Ovary (tissue), 9 donors: Measurements from ENCODE around the gene HDAC9. TPM values are rescaled to one million over a fixed set of nuclear protein-coding genes. Genes with fewer than 3 reads are reported as not detected.

ENCODE experiments used
- DNase-seq, 5 donors: peaks; one replicate each; pipeline ENCODE4 v3.0.0-alpha.2; 2019 to 2020
- H3K27ac ChIP-seq, 2 donors: fragments of 200-600 bp; one replicate each; pipeline versions ENCODE4 v1.5.1 to v1.8.0; 2019 to 2022
- H3K27me3 ChIP-seq: fragments of 200-600 bp; one replicate; pipeline ENCODE4 v1.8.0; 2022
- H3K36me3 ChIP-seq: fragments of 200-600 bp; sonication (generic); one replicate; pipeline ENCODE4 v1.5.1; 2019
- H3K4me1 ChIP-seq: one replicate; pipeline ENCODE4 v1.8.1; 2013; ENCODE audit warnings: mild to moderate bottlenecking, moderate library complexity; ENCODE audit not compliant: insufficient read depth
- H3K4me3 ChIP-seq: fragments of 200-600 bp; sonication (generic); one replicate; pipeline ENCODE4 v1.5.1; 2017
- H3K9me3 ChIP-seq, 2 donors: fragments of 200-600 bp in 1 of 2; sonication (generic) in 1 of 2; one replicate each; pipeline versions ENCODE4 v1.5.1 to v1.8.1; 2013 to 2019; ENCODE audit warnings: mild to moderate bottlenecking in 1 of 2, moderate library complexity in 1 of 2
- CTCF ChIP-seq, 3 donors: fragments of 450-650 bp in 2 of 3; fragments of 200-600 bp in 1 of 3; IDR thresholded peaks; one replicate each; pipeline versions ENCODE4 v1.5.1 to v1.8.0; 2016 to 2022; ENCODE audit warnings: antibody characterized with exemption in 3 of 3, mild to moderate bottlenecking in 1 of 3
- EP300 ChIP-seq: sonication (generic); formaldehyde crosslinking; IDR thresholded peaks from one replicate; pipeline ENCODE4 v1.6.1; 2017; ENCODE audit warnings: antibody characterized with exemption
- POLR2A ChIP-seq: fragments of 450-650 bp; IDR thresholded peaks from one replicate; pipeline ENCODE4 v1.6.1; 2017; ENCODE audit warnings: antibody characterized with exemption, mild to moderate bottlenecking, moderate library complexity
- WGBS, 3 donors: extraction: QIAGEN DNeasy Blood & Tissue Kit in 1 of 3; methylation state at CpG; one replicate each; pipeline versions ENCODE4 v1.1.5 to v1.1.7; 2013 to 2017; 5-methylcytosine and 5-hydroxymethylcytosine counted together
- intact Hi-C, 4 donors: fragments of 100-400 bp; cut with DNase I; formaldehyde crosslinking; loops; one replicate each; pipeline versions ENCODE4 v1.11.0 to v1.15.1; 2022 to 2023
- polyA plus RNA-seq, 2 donors: library from polyadenylated mRNA; stranded (reverse); fragments of 200-250 nt in 1 of 2; fragments of 350-450 nt in 1 of 2; fragmentation: Illumina TruSeq in 1 of 2; extraction: RNeasy Lipid Tissue Mini Kit (QIAGEN cat#74804) in 1 of 2; gene quantifications; one replicate each; pipeline ENCODE4 v1.2.3, GENCODE V29; 2013 to 2014
- total RNA-seq, 7 donors: library from RNA; depleted of rRNA in 2 of 7; stranded (reverse); fragments of >200 nt in 2 of 7; fragmentation: NEBNext Ultra II Directional in 3 of 7; extraction: Animal tissue kit (Norgen Biotek cat#: 25700) in 3 of 7; gene quantifications; one replicate each; pipeline versions ENCODE4 v1.1.0 to v1.2.4, GENCODE V29; 2016 to 2023
- donor health status: DM: no; HTN: no; CAD: no; lungs with moderate emphysema.
- donor health status: DM: no; HTN: no; CAD: no.
- donor health status: Bipolar disorder and iron deficiency.
- donor health status: DM: yes; HTN: yes; CAD: no.
- donor health status: DM: no; HTN: no; CAD: no.
- donor health status: DM: yes; HTN: yes; CAD: no.

HDAC9 gene
- total and polyA plus RNA-seq, 9 donors = 1.7 to 22.3 (median 6.0) TPM

DNA sequence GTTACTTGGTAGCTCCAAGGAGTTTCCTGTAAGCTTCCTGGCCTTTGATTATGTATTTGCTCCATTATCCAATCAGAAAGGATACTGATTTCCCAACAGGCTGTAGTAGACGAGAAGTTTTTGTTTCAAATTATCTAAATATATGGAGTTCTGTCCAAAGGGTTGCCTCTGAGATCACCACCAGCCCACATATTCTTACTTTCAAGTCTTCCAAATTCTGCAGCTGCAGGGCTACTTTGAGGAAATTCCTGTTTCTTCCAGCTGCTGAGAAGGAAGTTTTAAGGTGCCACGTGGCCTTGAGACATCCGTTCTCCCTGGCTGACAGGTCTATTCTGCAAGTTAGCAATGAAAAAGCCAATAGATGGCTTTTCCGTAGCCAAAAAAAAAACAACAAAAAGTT lies 335.9 kb downstream of the HDAC9 start:
- Histone ChIP-seq H3K27me3 (no peaks in the 10 kb centered on the region), H3K36me3 (no peaks in the 10 kb centered on the region), H3K27ac (no peak overlapping the region), H3K9me3 (no peaks in the 10 kb centered on the region), H3K4me3 (no peak overlapping the region), H3K4me1 (no peaks in the 10 kb centered on the region)
- DNase-seq = no peak
- WGBS, 3 donors = 7 to 15% (median 13%) methylated on average over 4 of the region's 4 CpGs
- TF ChIP-seq EP300 (no peak), POLR2A (no peak), CTCF (IDR thresholded peaks at IDR 0.05) (no peak)
- intact Hi-C loops = no loop called here

DNA sequence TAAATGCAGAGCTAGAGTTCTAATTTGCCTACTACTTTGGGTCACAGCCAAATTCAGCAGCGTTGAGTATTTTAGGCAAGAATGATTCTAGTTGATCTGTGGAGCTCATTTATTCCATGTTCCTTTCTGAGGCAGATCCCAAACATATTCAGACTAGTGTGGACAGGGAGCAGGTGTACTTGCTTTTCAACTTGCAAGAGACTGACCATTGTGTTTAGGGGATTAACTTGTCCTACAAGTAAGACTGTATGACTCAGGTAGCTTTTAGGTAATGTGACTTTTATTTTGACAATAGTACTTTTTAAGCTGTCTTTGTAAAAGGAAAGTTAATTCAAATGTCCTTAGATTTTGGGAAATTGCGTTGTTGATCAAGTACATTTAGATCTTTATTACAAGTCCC lies 336.4 kb downstream of the HDAC9 start:
- H3K27me3 ChIP-seq = no peaks in the 10 kb centered on the region
- H3K4me3 ChIP-seq = no peak overlapping the region
- no peaks in the 10 kb centered on the region for H3K4me1 ChIP-seq
- H3K36me3 ChIP-seq = no peaks in the 10 kb centered on the region
- no peak overlapping the region for H3K27ac ChIP-seq
- no peak for DNase-seq
- TF ChIP-seq POLR2A (no peak), CTCF (IDR thresholded peaks at IDR 0.05) (no peak), EP300 (no peak)
- H3K9me3 ChIP-seq = no peaks in the 10 kb centered on the region
- intact Hi-C loops = no loop called here
- WGBS, 3 donors = 31 to 38% (median 35%) methylated on average over 2 of the region's 2 CpGs

- 50 to 71% (median 61%) methylated on average over 8 of the region's 8 CpGs for WGBS, 3 donors
- H3K4me3 ChIP-seq = no peak overlapping the region
- no peaks in the 10 kb centered on the region for H3K27me3 ChIP-seq
- no peak for TF ChIP-seq POLR2A
- TF ChIP-seq EP300 = no peak
- no peak for TF ChIP-seq CTCF (IDR thresholded peaks at IDR 0.05)
- H3K9me3 ChIP-seq = no peaks in the 10 kb centered on the region
- DNase-seq = no peak
- H3K27ac ChIP-seq = no peak overlapping the region
- intact Hi-C loops = no loop called here
- no peaks in the 10 kb centered on the region for H3K36me3 ChIP-seq
- H3K4me1 ChIP-seq = no peaks in the 10 kb centered on the region
These were observed 339.0 kb downstream of the HDAC9 start for GRCh38 chr7:18834577-18834976.

DNA sequence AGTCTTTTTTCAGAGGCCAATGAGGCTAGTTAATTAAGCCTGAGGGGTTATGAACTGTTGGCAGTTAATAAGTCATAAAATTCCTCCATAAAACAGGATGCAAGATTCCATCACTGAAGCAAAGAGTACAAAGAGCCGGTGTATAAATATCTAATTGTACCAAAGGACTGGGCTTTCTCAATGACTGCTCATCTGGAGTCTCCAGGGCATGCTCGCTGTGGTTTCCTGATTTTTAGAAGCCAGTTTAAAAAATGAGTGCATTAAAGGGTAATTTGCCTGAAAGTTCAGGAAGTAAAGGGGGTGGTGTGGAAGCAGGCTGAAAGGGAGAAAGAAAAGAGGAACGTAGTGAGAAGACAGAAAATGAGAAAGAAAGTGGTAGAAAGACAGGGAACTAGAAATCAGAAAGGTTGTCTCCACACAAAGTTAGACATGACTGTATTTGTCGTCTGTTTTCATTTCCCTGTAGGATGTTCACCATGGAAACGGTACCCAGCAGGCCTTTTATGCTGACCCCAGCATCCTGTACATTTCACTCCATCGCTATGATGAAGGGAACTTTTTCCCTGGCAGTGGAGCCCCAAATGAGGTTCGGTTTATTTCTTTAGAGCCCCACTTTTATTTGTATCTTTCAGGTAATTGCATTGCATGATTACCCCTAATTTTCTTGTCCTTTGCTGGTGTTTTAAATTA lies 339.6 kb downstream of the HDAC9 start:
- Histone ChIP-seq H3K4me3 (no peak overlapping the region), H3K9me3 (no peaks in the 10 kb centered on the region), H3K27me3 (no peaks in the 10 kb centered on the region), H3K4me1 (no peaks in the 10 kb centered on the region), H3K27ac (no peak overlapping the region), H3K36me3 (no peaks in the 10 kb centered on the region)
- 65 to 71% (median 68%) methylated on average over 7 of the region's 7 CpGs for WGBS, 3 donors
- intact Hi-C loops = no loop called here
- no peak for DNase-seq
- TF ChIP-seq POLR2A (no peak), EP300 (no peak), CTCF (IDR thresholded peaks at IDR 0.05) (no peak)
